Neural cell (in vitro differentiated cells): ENCODE measurements around the gene CREB3L2. TPM values are rescaled to one million over a fixed set of nuclear protein-coding genes. Genes with fewer than 3 reads are reported as not detected.

ENCODE experiments used
- H2AFZ ChIP-seq: fragments of 200-600, 300-800 bp; sonication (generic), shearing (Covaris generic); 2 replicates; pipeline ENCODE4 v1.6.0; 2014; ENCODE audit warnings: low read depth, mild to moderate bottlenecking, antibody characterized with exemption, low read length, moderate library complexity
- H3F3A ChIP-seq: fragments of 200-600 bp; shearing (Covaris generic); 2 replicates; pipeline ENCODE4 v1.6.1; 2016; ENCODE audit warnings: mild to moderate bottlenecking, moderate library complexity, mixed read lengths, antibody characterized with exemption, low read length; ENCODE audit not compliant: insufficient read depth, poor library complexity, severe bottlenecking
- H3K27ac ChIP-seq: fragments of 200-600, 300-800 bp; sonication (generic), shearing (Covaris generic); 2 replicates; pipeline ENCODE4 v1.5.1; 2014; ENCODE audit warnings: mild to moderate bottlenecking, low read length, moderate library complexity
- H3K27me3 ChIP-seq: fragments of 300-800, 200-600 bp; sonication (generic), shearing (Covaris generic); 2 replicates; pipeline ENCODE4 v1.6.0; 2014; ENCODE audit warnings: mild to moderate bottlenecking, low read depth, low read length, moderate library complexity; ENCODE audit not compliant: insufficient read depth
- H3K36me3 ChIP-seq: fragments of 300-800, 200-600 bp; sonication (generic), shearing (Covaris generic); 2 replicates; pipeline ENCODE4 v1.5.1; 2014; ENCODE audit warnings: mild to moderate bottlenecking, antibody characterized with exemption, low read length, moderate library complexity; ENCODE audit not compliant: insufficient read depth
- H3K4me2 ChIP-seq: fragments of 300-800, 200-600 bp; sonication (generic), shearing (Covaris generic); 2 replicates; pipeline ENCODE4 v1.6.0; 2014; ENCODE audit warnings: mild to moderate bottlenecking, low read length
- H3K4me3 ChIP-seq: fragments of 300-800, 200-600 bp; sonication (generic), shearing (Covaris generic); 2 replicates; pipeline ENCODE4 v1.5.1; 2014; ENCODE audit warnings: mild to moderate bottlenecking, low read length, moderate library complexity
- H3K79me2 ChIP-seq: fragments of 200-600 bp; shearing (Covaris generic); replicated peaks from 2 replicates; pipeline ENCODE4 v1.6.0; 2014; ENCODE audit warnings: mild to moderate bottlenecking, low read length, moderate library complexity; ENCODE audit not compliant: insufficient read depth
- H3K9ac ChIP-seq: fragments of 300-800, 200-600 bp; sonication (generic), shearing (Covaris generic); 2 replicates; pipeline ENCODE4 v1.6.1; 2016; ENCODE audit warnings: mild to moderate bottlenecking, low read length, mixed read lengths
- H3K9me2 ChIP-seq: fragments of 200-600 bp; shearing (Covaris generic); 2 replicates; pipeline ENCODE4 v1.6.1; 2016; ENCODE audit warnings: mild to moderate bottlenecking, low read length, mixed read lengths; ENCODE audit not compliant: insufficient read depth
- H3K9me3 ChIP-seq: fragments of 200-600, 300-800 bp; sonication (generic), shearing (Covaris generic); 2 replicates; pipeline ENCODE4 v1.6.1; 2016; ENCODE audit warnings: mild to moderate bottlenecking, mixed run types, low read length, moderate library complexity, mixed read lengths
- H4K20me1 ChIP-seq: fragments of 200-600 bp; shearing (Covaris generic); 2 replicates; pipeline ENCODE4 v1.6.1; 2016; ENCODE audit warnings: mild to moderate bottlenecking, mixed run types; ENCODE audit not compliant: insufficient read depth
- CTCF ChIP-seq: fragments of 450-650 bp; IDR thresholded peaks from 2 replicates; pipeline ENCODE4 v1.5.1; 2014; ENCODE audit warnings: antibody characterized with exemption, mild to moderate bottlenecking, moderate library complexity; ENCODE audit not compliant: poor library complexity, severe bottlenecking
- EP300 ChIP-seq: fragments of 450-650 bp; conservative IDR thresholded peaks from 2 replicates; pipeline ENCODE4 v1.6.1; 2014; ENCODE audit warnings: antibody characterized with exemption, mild to moderate bottlenecking, moderate library complexity; ENCODE audit not compliant: poor library complexity, severe bottlenecking
- EZH2 ChIP-seq: fragments of 200-600, 300-800 bp; shearing (Covaris generic), sonication (generic); IDR thresholded peaks from 2 replicates; pipeline ENCODE4 v1.6.1; 2014; ENCODE audit warnings: antibody characterized with exemption, low read length, borderline replicate concordance, mild to moderate bottlenecking; ENCODE audit not compliant: insufficient read depth, poor library complexity, severe bottlenecking
- MXI1 ChIP-seq: fragments of 450-650 bp; conservative IDR thresholded peaks from 2 replicates; pipeline ENCODE4 v1.6.1; 2014; ENCODE audit warnings: antibody characterized with exemption, mild to moderate bottlenecking; ENCODE audit not compliant: poor library complexity, severe bottlenecking
- POLR2AphosphoS5 ChIP-seq: IDR thresholded peaks from 2 replicates; pipeline ENCODE4 v1.6.1; 2012
- RAD21 ChIP-seq: fragments of 450-650 bp; conservative IDR thresholded peaks from 2 replicates; pipeline ENCODE4 v1.6.1; 2014; ENCODE audit warnings: antibody characterized with exemption, mild to moderate bottlenecking, moderate library complexity
- REST ChIP-seq: IDR thresholded peaks from 2 replicates; pipeline ENCODE4 v1.6.1; 2012; ENCODE audit warnings: borderline replicate concordance
- SMC3 ChIP-seq: fragments of 450-650 bp; conservative IDR thresholded peaks from 2 replicates; pipeline ENCODE4 v1.6.1; 2014; ENCODE audit warnings: antibody characterized with exemption, mild to moderate bottlenecking, moderate library complexity; ENCODE audit not compliant: poor library complexity
- TAF1 ChIP-seq: IDR thresholded peaks from 2 replicates; pipeline ENCODE4 v1.6.1; 2012; ENCODE audit warnings: low read depth
- polyA plus RNA-seq: library from polyadenylated mRNA; depleted of rRNA; stranded (reverse); fragments of >200 nt; gene quantifications from 2 replicates; pipeline ENCODE4 v1.2.3, GENCODE V29; 2014

CREB3L2 gene
- polyA plus RNA-seq, 1 donor from 2014 or later = 1.5 TPM

GRCh38 chr7:137885678-137886077 lies 116.2 kb downstream of the CREB3L2 start:
- no peaks in the 10 kb centered on the region for H4K20me1 ChIP-seq
- H3K4me2 ChIP-seq = no peak overlapping the region
- no peaks in the 10 kb centered on the region for H3F3A ChIP-seq
- no peaks in the 10 kb centered on the region for H3K9me3 ChIP-seq
- H3K9ac ChIP-seq = no peak overlapping the region
- no peak for TF ChIP-seq REST
- no peak for TF ChIP-seq CTCF
- TF ChIP-seq MXI1 = no peak
- TF ChIP-seq TAF1 = no peak
- no peak for TF ChIP-seq SMC3
- TF ChIP-seq EZH2 = no peak
- TF ChIP-seq POLR2AphosphoS5 = no peak
- TF ChIP-seq RAD21 = no peak
- no peak for TF ChIP-seq EP300
- no peak overlapping the region for H3K4me3 ChIP-seq
- no peaks in the 10 kb centered on the region for H3K36me3 ChIP-seq
- no peaks in the 10 kb centered on the region for H3K9me2 ChIP-seq
- H3K27ac ChIP-seq = no peak overlapping the region
- H2AFZ ChIP-seq = no peak overlapping the region
- no peaks in the 10 kb centered on the region for H3K79me2 ChIP-seq
- no peaks in the 10 kb centered on the region for H3K27me3 ChIP-seq

- H2AFZ ChIP-seq = no peak overlapping the region
- no peaks in the 10 kb centered on the region for H3K9me2 ChIP-seq
- no peaks in the 10 kb centered on the region for H3K79me2 ChIP-seq
- no peak overlapping the region for H3K27ac ChIP-seq
- no peak overlapping the region for H3K4me2 ChIP-seq
- H3K27me3 ChIP-seq = no peaks in the 10 kb centered on the region
- H3K36me3 ChIP-seq = no peaks in the 10 kb centered on the region
- H3K4me3 ChIP-seq = no peak overlapping the region
- no peak overlapping the region for H3K9ac ChIP-seq
- TF ChIP-seq SMC3 (no peak), CTCF (no peak), MXI1 (no peak), RAD21 (no peak), POLR2AphosphoS5 (no peak), REST (no peak), TAF1 (no peak), EZH2 (no peak), EP300 (no peak)
- H3K9me3 ChIP-seq = no peaks in the 10 kb centered on the region
- no peaks in the 10 kb centered on the region for H4K20me1 ChIP-seq
- H3F3A ChIP-seq = no peaks in the 10 kb centered on the region
Measured at GRCh38 chr7:137882806-137883205, 119.1 kb downstream of the CREB3L2 start.
